NCI-H146 (cell line): ENCODE data around the gene AK4.

Source experiments
- DNase-seq: peaks from one replicate; lab custom pipeline; 2025; lab: John Stamatoyannopoulos, UW

AK4 gene

GRCh38 chr1:65176591-65176990, 28.6 kb downstream of the AK4 start:
- DNase-seq, result no peak

GRCh38 chr1:65177457-65177856, 29.5 kb downstream of the AK4 start:
- no peak for DNase-seq

- peak; percentile 15 for DNase-seq
These were observed 30.2 kb downstream of the AK4 start for GRCh38 chr1:65178235-65178634.

- DNase-seq, result no peak
These were observed 31.1 kb downstream of the AK4 start for GRCh38 chr1:65179148-65179547.

- no peak for DNase-seq
These were observed 33.0 kb downstream of the AK4 start for GRCh38 chr1:65180977-65181376.

- no peak for DNase-seq
These were observed 34.8 kb downstream of the AK4 start for GRCh38 chr1:65182658-65183268.

GRCh38 chr1:65189576-65190115, 41.6 kb downstream of the AK4 start:
- DNase-seq, result no peak

- no peak for DNase-seq
These were observed 42.2 kb downstream of the AK4 start for GRCh38 chr1:65190229-65190628.

- no peak for DNase-seq
These were observed 45.2 kb downstream of the AK4 start for GRCh38 chr1:65193129-65193695.

GRCh38 chr1:65195495-65196417, 47.8 kb downstream of the AK4 start:
- no peak for DNase-seq

- DNase-seq, result no peak
These were observed 48.9 kb downstream of the AK4 start for GRCh38 chr1:65196926-65197325.

- no peak for DNase-seq
These were observed 49.6 kb downstream of the AK4 start for GRCh38 chr1:65197636-65198035.

GRCh38 chr1:65198096-65198495, 50.1 kb downstream of the AK4 start:
- DNase-seq, result no peak

- DNase-seq, result no peak
These were observed 52.4 kb downstream of the AK4 start for GRCh38 chr1:65200411-65200810.

GRCh38 chr1:65206836-65207235, 58.8 kb downstream of the AK4 start:
- no peak for DNase-seq

GRCh38 chr1:65207317-65207716, 59.3 kb downstream of the AK4 start:
- no peak for DNase-seq

- DNase-seq, result no peak
These were observed 60.6 kb downstream of the AK4 start for GRCh38 chr1:65208563-65208973.

GRCh38 chr1:65209005-65209885, 61.2 kb downstream of the AK4 start:
- peak; percentile 31 for DNase-seq

GRCh38 chr1:65210325-65210724, 62.3 kb downstream of the AK4 start:
- DNase-seq, result no peak

GRCh38 chr1:65211331-65211730, 63.3 kb downstream of the AK4 start:
- no peak for DNase-seq

- DNase-seq, result no peak
These were observed 65.4 kb downstream of the AK4 start for GRCh38 chr1:65213271-65214023.
